Measurements from ENCODE around the gene OXCT1. TPM values are rescaled to one million over a fixed set of nuclear protein-coding genes. Genes with fewer than 3 reads are reported as not detected.

OXCT1 gene
- total and polyA plus RNA-seq, 2 donors (not counting 3 experiments of a cell fraction or from before 2014, with no cell fraction given): 12.8 to 37.4 TPM

DNA sequence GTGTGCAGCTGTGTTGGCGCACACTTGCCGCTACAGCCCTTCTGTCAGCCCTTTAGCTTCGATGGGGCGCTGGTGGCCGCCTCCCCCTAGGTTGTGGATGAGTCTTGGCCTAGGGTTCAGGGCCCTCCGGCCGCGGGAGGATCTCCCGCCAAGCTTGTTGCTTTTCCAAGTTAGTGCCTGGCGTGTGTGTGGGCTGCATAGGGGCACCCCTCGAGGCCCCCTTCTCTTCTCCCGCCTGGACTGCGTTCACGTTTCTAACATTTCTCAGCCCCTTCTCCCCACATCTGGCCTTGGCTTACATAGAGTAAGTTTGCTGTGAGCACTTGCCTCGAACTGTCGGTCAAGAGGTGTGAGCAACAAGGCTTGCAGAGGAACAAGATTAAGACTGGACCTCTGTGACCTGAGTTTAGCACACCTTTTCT is 413 bp upstream of the OXCT1 start:
- dilution Hi-C loops (cut with MboI; ENCODE audit: extremely low pct_ligation_motif_present, low sequenced_read_pairs): no loop called here
- H3K27ac ChIP-seq (ENCODE audit: insufficient read depth, low read depth, low read length): no peak overlapping the region
- H3K4me1 ChIP-seq (ENCODE audit: control insufficient read depth, extremely low read depth, insufficient read depth, low read length): peaks cover 11% of the 10 kb centered on the region
- H3K9me1 ChIP-seq (replicated peaks; ENCODE audit: control insufficient read depth, extremely low read depth, insufficient read depth, low read length): no peaks in the 10 kb centered on the region
- intact Hi-C loops (cut with micrococcal nuclease): loop anchor here (1.0 kb wide), 2 partner anchors 34 to 55 kb away; partner anchors contain the start of genes FBXO4 and RIMOC1
- peaks cover 24% of the 10 kb centered on the region for H3K79me2 ChIP-seq (ENCODE audit: control insufficient read depth, insufficient read depth, low read length)
- peak overlapping the region; percentile 97 for H3K9ac ChIP-seq (replicated peaks; ENCODE audit: extremely low read depth, insufficient read depth, low read length)
- FAIRE-seq: no peak
- peak; percentile 4 for DNase-seq (ENCODE audit: low read depth, low spot score)
- no peak for TF ChIP-seq FOS (IDR thresholded peaks at IDR 0.05; ENCODE audit: borderline replicate concordance, insufficient read depth, low read length)
- no peak for TF ChIP-seq JUN (IDR thresholded peaks at IDR 0.05; ENCODE audit: borderline replicate concordance, insufficient read depth, insufficient read length, low read depth)
- TF ChIP-seq POLR2AphosphoS5 (IDR thresholded peaks at IDR 0.05; ENCODE audit: insufficient read depth, low read depth, low read length): peak; percentile 2
- H3K9me3 ChIP-seq (replicated peaks; ENCODE audit: control insufficient read depth, insufficient read depth, low read length): no peaks in the 10 kb centered on the region
- BruUV-seq (replicated peaks): TSS peak; percentile 30
- peak overlapping the region; percentile 99 for H2AFZ ChIP-seq (ENCODE audit: low read depth, low read length)
- ChIA-PET POLR2A (no interaction called here), CTCF (interaction anchor here (1.0 to 1.9 kb wide), 4 partner anchors 12 to 187 kb away, joined by 3 to 8 read pairs (median 6); partner anchors contain the start of gene RIMOC1)
- no peaks in the 10 kb centered on the region for H3K36me3 ChIP-seq (ENCODE audit: control insufficient read depth in 2 of 2, extremely low read depth in 1 of 2, insufficient read depth in 2 of 2, low read length in 2 of 2)
- peak overlapping the region; percentile 75 to 97 (median 86) for H3K4me3 ChIP-seq (replicated peaks in 1 of 3; ENCODE audit: insufficient read depth in 1 of 3, low read depth in 1 of 3, low read length in 3 of 3)
- peaks cover 0 to 1% of the 10 kb centered on the region in 2 experiments for H3K27me3 ChIP-seq (ENCODE audit: control insufficient read depth in 2 of 2, insufficient read depth in 2 of 2, low read length in 2 of 2)
- peak overlapping the region; percentile 74 for H3K4me2 ChIP-seq (ENCODE audit: insufficient read depth, low read length)
- H4K20me1 ChIP-seq (replicated peaks; ENCODE audit: control insufficient read depth, extremely low read depth, insufficient read depth, low read length): no peaks in the 10 kb centered on the region

GRCh38 chr5:41869151-41869723 is 988 bp downstream of the OXCT1 start:
- H3K27ac ChIP-seq (ENCODE audit: insufficient read depth, low read depth, low read length): peak overlapping the region; percentile 90
- no peaks in the 10 kb centered on the region for H3K36me3 ChIP-seq (ENCODE audit: control insufficient read depth in 2 of 2, extremely low read depth in 1 of 2, insufficient read depth in 2 of 2, low read length in 2 of 2)
- dilution Hi-C loops (cut with MboI; ENCODE audit: extremely low pct_ligation_motif_present, low sequenced_read_pairs) (no loop called here), intact Hi-C loops (cut with micrococcal nuclease) (no loop called here)
- H3K27me3 ChIP-seq (ENCODE audit: control insufficient read depth in 2 of 2, insufficient read depth in 2 of 2, low read length in 2 of 2): no peaks in the 10 kb centered on the region
- H3K4me3 ChIP-seq (replicated peaks in 1 of 3; ENCODE audit: insufficient read depth in 1 of 3, low read depth in 1 of 3, low read length in 3 of 3): peak overlapping the region; percentile 75 to 97 (median 86)
- peak overlapping the region; percentile 97 for H3K9ac ChIP-seq (replicated peaks; ENCODE audit: extremely low read depth, insufficient read depth, low read length)
- peaks cover 28% of the 10 kb centered on the region for H3K79me2 ChIP-seq (ENCODE audit: control insufficient read depth, insufficient read depth, low read length)
- H3K9me3 ChIP-seq (replicated peaks; ENCODE audit: control insufficient read depth, insufficient read depth, low read length): no peaks in the 10 kb centered on the region
- FAIRE-seq: no peak
- H2AFZ ChIP-seq (ENCODE audit: low read depth, low read length): peak overlapping the region; percentile 99
- no TSS peak for BruUV-seq (replicated peaks)
- TF ChIP-seq MYC (IDR thresholded peaks at IDR 0.05; ENCODE audit: low read depth, low read length) (no peak), POLR2A (IDR thresholded peaks at IDR 0.05; ENCODE audit: low read depth, low read length) (no peak), MAX (IDR thresholded peaks at IDR 0.05; ENCODE audit: insufficient read depth, insufficient read length) (no peak), GATA2 (IDR thresholded peaks at IDR 0.05; ENCODE audit: insufficient read depth, insufficient read length, low read depth, low read length) (no peak)
- H3K4me1 ChIP-seq (ENCODE audit: control insufficient read depth, extremely low read depth, insufficient read depth, low read length): peaks cover 12% of the 10 kb centered on the region
- CTCF ChIA-PET: interaction anchor here (0.9 to 1.4 kb wide), 5 partner anchors 12 to 714 kb away, joined by 3 to 8 read pairs (median 4); partner anchors contain the start of gene FBXO4
- peaks cover 2% of the 10 kb centered on the region for H3K9me1 ChIP-seq (replicated peaks; ENCODE audit: control insufficient read depth, extremely low read depth, insufficient read depth, low read length)
- H4K20me1 ChIP-seq (replicated peaks; ENCODE audit: control insufficient read depth, extremely low read depth, insufficient read depth, low read length): no peaks in the 10 kb centered on the region
- POLR2A ChIA-PET: no interaction called here
- peak; percentile 32 for DNase-seq (ENCODE audit: low read depth, low spot score)
- peak overlapping the region; percentile 74 for H3K4me2 ChIP-seq (ENCODE audit: insufficient read depth, low read length)
